Calu3 (cell line): Measurements from ENCODE around the gene MSI1. TPM values are rescaled to one million over a fixed set of nuclear protein-coding genes. Genes with fewer than 3 reads are reported as not detected.

Experiments
- BruUV-seq: library from RNA; stranded (reverse); fragments of 400-500 nt; replicated peaks from 2 replicates; lab custom pipeline; 2021; lab: Mats Ljungman, UMichigan
- CTCF ChIA-PET: fragments of 300-600 bp; sonication (Branson Sonifier 250); formaldehyde crosslinking; loops from one replicate; lab custom pipeline; 2022; ENCODE audit warnings: antibody characterized with exemption; lab: Charles Lee
- DNase-seq: peaks from one replicate; pipeline ENCODE4 v3.0.0; 2022
- H3K27ac Mint-ChIP-seq: one replicate; pipeline ENCODE4 v1.8.0; 2022; ENCODE audit warnings: mixed read lengths; ENCODE audit not compliant: unreplicated experiment
- H3K27me3 Mint-ChIP-seq: one replicate; pipeline ENCODE4 v1.8.0; 2022; ENCODE audit warnings: mixed read lengths; ENCODE audit not compliant: unreplicated experiment
- H3K36me3 Mint-ChIP-seq: one replicate; pipeline ENCODE4 v1.8.0; 2022; ENCODE audit warnings: mild to moderate bottlenecking, moderate library complexity, mixed read lengths; ENCODE audit not compliant: insufficient read depth, unreplicated experiment
- H3K4me1 Mint-ChIP-seq: one replicate; pipeline ENCODE4 v1.8.0; 2022; ENCODE audit warnings: mild to moderate bottlenecking, low read depth, mixed read lengths; ENCODE audit not compliant: unreplicated experiment
- H3K4me3 Mint-ChIP-seq: one replicate; pipeline ENCODE4 v1.8.0; 2022; ENCODE audit warnings: mild to moderate bottlenecking, low read depth, moderate library complexity, mixed read lengths; ENCODE audit not compliant: unreplicated experiment
- H3K9me3 Mint-ChIP-seq: one replicate; pipeline ENCODE4 v1.8.0; 2022; ENCODE audit warnings: low read depth, mixed read lengths; ENCODE audit not compliant: unreplicated experiment
- intact Hi-C: fragments of 100-400 bp; cut with micrococcal nuclease; formaldehyde crosslinking; loops from one replicate; pipeline ENCODE4 v1.10.0; 2022; ENCODE audit not compliant: unreplicated experiment
- total RNA-seq: library from RNA; stranded (reverse); gene quantifications from 2 replicates; pipeline ENCODE4 v1.2.3, GENCODE V29; 2022
- TF ChIP-seq, protein P1 (sequence below): fragments of 200-600 bp; IDR thresholded peaks from one replicate; pipeline ENCODE4 v1.8.0; 2022; ENCODE audit warnings: antibody characterized with exemption; ENCODE audit not compliant: unreplicated experiment

Gene MSI1
- total RNA-seq, 1 experiment from 2014 or later, result 1.4 TPM

DNA sequence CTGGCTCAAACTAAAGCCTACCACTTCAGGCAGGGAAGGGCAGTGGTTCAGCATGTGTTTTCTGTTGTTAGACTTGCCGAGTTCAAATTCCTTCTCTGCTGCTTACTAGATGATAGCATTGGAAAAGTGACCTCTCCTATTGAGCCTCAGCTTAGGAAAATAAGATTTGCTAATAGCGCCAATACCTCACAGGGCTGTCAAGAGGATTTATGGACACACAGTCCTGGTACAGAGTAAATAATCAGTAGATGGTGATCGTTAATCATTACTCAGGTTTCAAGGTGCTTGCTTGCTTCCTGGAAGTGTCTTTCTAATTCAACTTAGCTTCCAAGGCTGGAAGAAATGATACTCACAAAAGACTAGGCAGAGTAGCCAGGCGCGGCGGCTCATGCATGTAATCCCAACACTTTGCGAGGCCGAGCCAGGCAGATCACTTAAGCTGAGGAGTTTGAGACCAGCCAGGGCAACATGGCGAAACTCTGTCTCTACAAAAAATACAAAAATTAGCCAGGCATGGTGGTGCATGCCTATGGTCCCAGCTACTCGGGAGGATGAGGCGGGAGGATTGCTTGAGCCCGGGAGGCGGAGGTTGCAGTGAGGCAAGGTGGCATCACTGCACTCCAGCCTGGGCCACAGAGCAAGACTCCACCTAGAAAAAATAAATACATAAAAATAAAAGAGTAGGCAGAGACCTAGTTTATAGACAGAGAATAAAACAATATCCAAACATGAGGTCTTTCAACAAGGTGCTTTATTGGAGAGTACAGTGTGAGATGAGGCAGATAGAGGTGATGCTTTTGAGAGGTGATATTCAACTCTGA is 47.4 kb downstream of the MSI1 start:
- Mint-ChIP-seq H3K27me3 (no peaks in the 10 kb centered on the region), H3K4me3 (no peak overlapping the region), H3K36me3 (peaks cover 21% of the 10 kb centered on the region), H3K27ac (no peak overlapping the region), H3K4me1 (peaks cover 34% of the 10 kb centered on the region), H3K9me3 (no peaks in the 10 kb centered on the region)
- intact Hi-C loops, result no loop called here
- TF ChIP-seq, protein P1, sequence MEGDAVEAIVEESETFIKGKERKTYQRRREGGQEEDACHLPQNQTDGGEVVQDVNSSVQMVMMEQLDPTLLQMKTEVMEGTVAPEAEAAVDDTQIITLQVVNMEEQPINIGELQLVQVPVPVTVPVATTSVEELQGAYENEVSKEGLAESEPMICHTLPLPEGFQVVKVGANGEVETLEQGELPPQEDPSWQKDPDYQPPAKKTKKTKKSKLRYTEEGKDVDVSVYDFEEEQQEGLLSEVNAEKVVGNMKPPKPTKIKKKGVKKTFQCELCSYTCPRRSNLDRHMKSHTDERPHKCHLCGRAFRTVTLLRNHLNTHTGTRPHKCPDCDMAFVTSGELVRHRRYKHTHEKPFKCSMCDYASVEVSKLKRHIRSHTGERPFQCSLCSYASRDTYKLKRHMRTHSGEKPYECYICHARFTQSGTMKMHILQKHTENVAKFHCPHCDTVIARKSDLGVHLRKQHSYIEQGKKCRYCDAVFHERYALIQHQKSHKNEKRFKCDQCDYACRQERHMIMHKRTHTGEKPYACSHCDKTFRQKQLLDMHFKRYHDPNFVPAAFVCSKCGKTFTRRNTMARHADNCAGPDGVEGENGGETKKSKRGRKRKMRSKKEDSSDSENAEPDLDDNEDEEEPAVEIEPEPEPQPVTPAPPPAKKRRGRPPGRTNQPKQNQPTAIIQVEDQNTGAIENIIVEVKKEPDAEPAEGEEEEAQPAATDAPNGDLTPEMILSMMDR, result no peak
- no TSS peak for BruUV-seq
- CTCF ChIA-PET, result interaction anchor here (0.6 to 2.3 kb wide), 7 partner anchors 19 to 326 kb away, joined by 3 to 9 read pairs (median 4); partner anchors contain the start of genes RNU4-1 and SIRT4
- DNase-seq, result peak; percentile 34

DNA sequence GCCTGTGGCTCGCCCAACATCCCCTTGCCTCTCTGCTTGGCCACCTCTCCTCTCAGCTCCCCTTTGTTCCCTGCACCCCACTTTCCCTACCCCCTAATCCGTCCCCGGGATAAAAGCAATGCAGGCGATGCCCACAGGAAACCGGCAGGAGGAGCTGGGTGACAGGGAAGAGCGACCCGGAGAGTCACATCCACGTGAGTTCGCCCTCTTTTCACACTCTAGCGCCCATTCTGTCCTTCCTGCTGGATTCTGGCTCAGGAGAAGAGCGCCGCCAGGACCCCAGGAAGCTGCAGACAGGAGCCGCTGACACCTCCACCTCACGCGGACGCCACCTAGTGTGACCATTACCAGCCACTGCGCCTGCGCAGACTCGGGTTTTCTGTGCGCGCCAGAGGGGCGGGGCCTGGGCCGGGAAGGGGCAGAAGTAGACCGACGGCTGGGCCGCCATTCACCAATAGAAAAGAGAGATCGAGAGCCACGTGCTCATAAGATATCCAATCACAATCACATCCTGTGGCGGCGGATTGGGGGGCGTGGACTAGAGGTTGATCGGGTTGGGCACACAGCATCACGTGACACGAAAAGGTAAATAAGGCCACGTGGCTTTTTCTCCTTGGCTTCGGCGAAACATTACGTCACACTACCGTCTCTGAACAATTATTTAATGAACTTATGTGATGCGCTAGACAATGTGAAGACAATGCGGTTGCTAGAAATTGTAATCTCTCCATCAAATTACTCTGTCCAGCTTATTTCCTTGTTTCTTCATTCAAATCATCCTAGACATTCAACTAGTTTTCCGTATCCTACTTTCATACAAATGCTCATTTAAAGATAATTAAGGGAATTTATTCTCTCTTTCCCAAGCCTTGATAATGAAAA is 51.5 kb downstream of the MSI1 start:
- peak; percentile 100 for DNase-seq
- Mint-ChIP-seq H3K9me3 (no peaks in the 10 kb centered on the region), H3K4me1 (peaks cover 35% of the 10 kb centered on the region), H3K36me3 (peaks cover 15% of the 10 kb centered on the region), H3K4me3 (peak overlapping the region; percentile 86), H3K27me3 (no peaks in the 10 kb centered on the region), H3K27ac (peak overlapping the region; percentile 97)
- no TSS peak for BruUV-seq
- CTCF ChIA-PET, result interaction anchor here (0.5 to 2.6 kb wide), 9 partner anchors 9 to 663 kb away, joined by 3 to 22 read pairs (median 4); partner anchors contain the start of gene SIRT4
- intact Hi-C loops, result no loop called here
- TF ChIP-seq, protein P1, result peak; percentile 60

DNA sequence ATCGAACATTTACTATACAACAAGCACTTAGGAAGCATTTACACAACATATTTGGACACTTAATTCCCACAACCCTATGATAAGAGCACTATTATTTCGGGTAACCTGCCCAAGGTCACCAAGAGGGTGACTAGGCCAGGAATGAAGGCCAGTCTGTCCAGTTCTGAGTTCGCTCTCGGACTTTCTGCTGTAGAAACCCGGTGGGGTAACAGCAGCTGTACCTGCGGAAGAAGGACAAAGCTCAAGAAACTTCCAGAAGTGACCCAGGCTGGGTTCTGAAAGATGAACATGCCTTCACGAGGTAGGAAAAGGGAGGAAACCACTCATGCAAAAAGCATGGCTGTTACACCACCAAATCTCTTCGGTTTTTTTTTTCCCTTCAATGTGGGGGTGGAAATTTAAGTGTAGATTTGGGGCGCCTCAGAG is 52.2 kb downstream of the MSI1 start:
- H3K27me3 Mint-ChIP-seq, result peaks cover 6% of the 10 kb centered on the region
- CTCF ChIA-PET, result interaction anchor here (0.9 to 2.6 kb wide), 4 partner anchors 10 to 89 kb away, joined by 3 to 22 read pairs (median 6); partner anchors contain the start of gene SIRT4
- peaks cover 32% of the 10 kb centered on the region for H3K4me1 Mint-ChIP-seq
- H3K9me3 Mint-ChIP-seq, result no peaks in the 10 kb centered on the region
- no peak for DNase-seq
- BruUV-seq, result TSS peak; percentile 91
- TF ChIP-seq, protein P1, result no peak
- peak overlapping the region; percentile 97 for H3K27ac Mint-ChIP-seq
- intact Hi-C loops, result no loop called here
- peaks cover 15% of the 10 kb centered on the region for H3K36me3 Mint-ChIP-seq
- peak overlapping the region; percentile 86 for H3K4me3 Mint-ChIP-seq

DNA sequence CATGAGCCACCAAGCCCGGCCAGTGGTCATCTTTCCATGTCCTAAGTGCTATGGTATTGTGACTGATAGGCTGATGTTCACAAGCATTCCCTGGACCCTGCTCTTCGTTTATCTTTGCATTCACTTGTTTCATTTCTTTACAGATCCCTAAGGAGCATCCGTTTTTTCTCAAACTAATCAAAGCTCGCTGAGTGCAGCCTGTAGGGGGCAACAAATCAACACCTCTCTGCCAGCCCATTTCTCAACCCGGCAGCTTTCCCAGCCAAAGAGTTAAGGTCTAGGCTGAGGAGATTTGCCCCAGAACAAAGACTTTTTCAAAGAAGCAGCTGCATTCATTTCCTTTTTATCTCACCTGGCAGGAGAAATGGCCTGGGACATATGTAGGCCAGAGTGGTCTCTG is 54.7 kb downstream of the MSI1 start:
- DNase-seq, result peak; percentile 23
- H3K4me3 Mint-ChIP-seq, result no peak overlapping the region
- peaks cover 14% of the 10 kb centered on the region for H3K4me1 Mint-ChIP-seq
- H3K9me3 Mint-ChIP-seq, result no peaks in the 10 kb centered on the region
- intact Hi-C loops, result no loop called here
- TSS peak; percentile 3 for BruUV-seq
- peaks cover 15% of the 10 kb centered on the region for H3K36me3 Mint-ChIP-seq
- peaks cover 13% of the 10 kb centered on the region for H3K27me3 Mint-ChIP-seq
- no peak overlapping the region for H3K27ac Mint-ChIP-seq
- CTCF ChIA-PET, result interaction anchor here (1.0 to 1.1 kb wide), 3 partner anchors 12 to 123 kb away, joined by 3 to 6 read pairs (median 6); partner anchors contain the start of genes COX6A1, RNU4-1 and SIRT4
- TF ChIP-seq, protein P1, result no peak
